HG03135 (cell line): ENCODE measurements around the gene ACP2.
"Not testable (repeated sequence)": the region's sequence is repeated elsewhere in the genome, so short reads cannot be mapped to it uniquely, and the experiment has no call there.

Experiments
- ATAC-seq: cut with Tn5 transposase; IDR thresholded peaks from one replicate; pipeline ENCODE4 v1.9.1; 2021; ENCODE audit warnings: mild to moderate bottlenecking, moderate library complexity; ENCODE audit not compliant: unreplicated experiment

The ACP2 gene

GRCh38 chr11:47208008-47208552, 40.5 kb downstream of the ACP2 start:
- ATAC-seq = not testable (repeated sequence)

DNA sequence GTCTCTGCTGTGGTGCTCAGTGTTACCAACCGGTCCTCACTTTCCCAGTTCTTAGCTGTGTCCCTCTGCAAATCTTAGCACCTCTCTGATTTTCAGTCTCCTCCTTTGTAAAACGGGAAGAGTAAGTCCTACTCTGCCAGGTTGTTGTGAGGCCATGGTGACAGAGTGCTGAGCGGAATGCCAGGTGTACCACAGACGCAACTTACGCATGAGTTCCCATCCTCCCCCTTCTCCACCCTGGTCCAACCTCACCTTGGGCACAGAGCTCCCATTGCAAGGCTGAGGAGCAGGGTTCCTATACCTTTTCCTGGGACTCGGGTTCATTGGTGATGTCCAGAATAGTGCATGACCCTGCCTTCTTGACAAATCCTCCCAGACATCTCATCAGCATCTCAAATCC, 41.2 kb downstream of the ACP2 start:
- ATAC-seq = no peak

GRCh38 chr11:47206577-47206976, 42.0 kb downstream of the ACP2 start:
- not testable (repeated sequence) for ATAC-seq

GRCh38 chr11:47204637-47204989, 44.0 kb downstream of the ACP2 start:
- ATAC-seq = no peak

DNA sequence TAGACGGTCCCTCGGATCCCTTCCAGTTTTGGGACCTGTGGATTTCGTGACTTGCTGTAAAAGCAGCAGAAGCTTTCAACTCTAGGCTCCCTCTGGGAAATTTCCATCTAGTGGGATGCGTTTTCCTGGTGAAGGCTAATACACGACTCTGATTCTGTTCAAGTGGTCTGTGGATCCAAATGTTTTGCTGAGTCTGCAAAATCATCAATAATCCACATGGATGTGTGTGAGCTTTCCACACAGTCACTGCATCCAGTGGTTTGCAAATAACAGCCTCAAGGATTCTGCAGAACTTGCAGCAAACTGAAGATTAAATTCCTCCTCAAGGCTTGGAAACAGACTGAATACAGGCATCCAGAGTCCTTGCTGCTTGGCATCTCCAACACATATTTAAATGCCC, 46.0 kb downstream of the ACP2 start:
- no peak for ATAC-seq

GRCh38 chr11:47201015-47201414, 47.6 kb downstream of the ACP2 start:
- no peak for ATAC-seq

GRCh38 chr11:47198161-47198560, 50.5 kb downstream of the ACP2 start:
- ATAC-seq = not testable (repeated sequence)

- ATAC-seq = no peak
Observed at GRCh38 chr11:47192111-47192510, 56.5 kb downstream of the ACP2 start.

DNA sequence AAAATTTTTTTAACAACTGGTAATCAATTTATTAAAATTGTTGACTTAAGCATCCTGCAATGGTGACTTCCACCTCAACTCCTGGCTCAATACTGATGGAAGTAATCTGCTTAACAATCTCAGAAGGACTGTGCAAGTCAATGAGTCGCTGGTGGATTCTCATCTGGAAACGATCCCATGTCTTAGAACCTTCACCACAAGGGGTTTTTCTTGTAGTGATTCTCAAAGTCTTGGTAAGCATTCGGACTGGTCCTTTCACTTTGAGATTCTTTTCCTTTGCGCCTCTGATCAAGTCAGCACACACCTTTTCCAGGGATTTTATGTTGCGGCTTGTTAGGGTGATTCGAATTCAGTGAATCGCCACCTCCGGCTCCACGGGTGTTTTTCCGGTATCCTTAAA, 57.5 kb downstream of the ACP2 start:
- not testable (repeated sequence) for ATAC-seq
